Measurements from ENCODE around the gene JUNB. TPM values are rescaled to one million over a fixed set of nuclear protein-coding genes. Genes with fewer than 3 reads are reported as not detected.

The JUNB gene
- total RNA-seq, 1 experiment from 2014 or later = 16.4 TPM

DNA sequence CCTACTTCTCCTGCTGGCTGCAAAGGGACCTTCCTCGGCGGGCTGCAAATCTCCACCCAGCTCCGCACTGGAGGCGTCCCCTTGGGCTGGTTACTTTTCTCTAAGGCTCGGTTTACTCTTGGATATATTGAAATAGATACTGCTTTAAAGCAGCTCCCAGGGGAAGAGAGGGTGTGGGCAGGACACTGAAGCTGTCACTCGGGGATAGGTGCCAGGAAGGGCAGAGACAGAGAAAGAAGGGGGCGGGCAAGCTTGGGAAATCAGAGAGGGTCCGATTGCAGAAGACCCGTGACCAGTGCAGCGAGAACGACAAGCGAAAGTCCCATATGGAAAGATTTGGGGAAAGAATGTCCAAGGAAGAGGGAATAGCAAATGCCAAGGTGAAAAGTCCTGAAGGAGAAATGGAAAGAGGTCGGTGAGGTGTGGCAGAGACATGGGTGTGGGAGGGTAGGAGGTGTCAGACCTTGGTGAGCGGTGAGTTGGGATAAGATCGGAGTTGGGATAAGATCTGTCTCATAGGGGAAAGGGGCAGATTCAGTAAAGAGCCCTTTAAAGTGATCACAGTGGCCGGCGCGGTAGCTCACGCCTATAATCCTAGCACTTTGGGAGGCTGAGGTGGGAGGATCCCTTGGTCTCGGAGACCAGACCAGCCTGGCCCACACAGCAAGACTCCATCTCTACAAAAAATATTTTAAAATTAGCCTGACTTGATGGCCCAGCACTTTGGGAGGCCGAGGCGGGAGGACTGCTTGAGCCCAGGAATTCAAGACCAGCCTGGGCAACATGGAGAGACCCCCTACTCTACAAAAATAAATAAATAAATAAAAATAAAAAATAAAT lies 11.2 kb downstream of the JUNB start:
- Mint-ChIP-seq H3K27me3 (ENCODE audit: insufficient read depth, unreplicated experiment) (no peaks in the 10 kb centered on the region), H3K36me3 (ENCODE audit: insufficient read depth, unreplicated experiment) (peaks cover 24% of the 10 kb centered on the region), H3K4me3 (ENCODE audit: unreplicated experiment) (peak overlapping the region; percentile 87), H3K4me1 (ENCODE audit: low read depth, unreplicated experiment) (peaks cover 7% of the 10 kb centered on the region), H3K27ac (ENCODE audit: unreplicated experiment) (no peak overlapping the region), H3K9me3 (ENCODE audit: unreplicated experiment) (no peaks in the 10 kb centered on the region)
- H3K4me3 ChIP-seq (ENCODE audit: low read depth, low read length) = peak overlapping the region; percentile 83
- ChIA-PET CTCF (interaction anchor here (0.5 to 0.9 kb wide), 2 partner anchors 44 to 45 kb away, joined by 3 to 5 read pairs; no protein-coding TSS in a partner anchor), POLR2A (interaction anchor here (0.6 to 1.3 kb wide), 2 partner anchors 9 to 85 kb away, joined by 3 to 10 read pairs; no protein-coding TSS in a partner anchor)
- H3K9me3 ChIP-seq = no peaks in the 10 kb centered on the region
- DNase-seq = no peak
- no peak for TF ChIP-seq CTCF (IDR thresholded peaks at IDR 0.05; ENCODE audit: insufficient read depth in 1 of 2, low read depth in 1 of 2, low read length in 1 of 2, severe bottlenecking in 1 of 2, unreplicated experiment in 1 of 2)
- no peaks in the 10 kb centered on the region; the same call in none of the 2 replicates for H3K36me3 ChIP-seq (ENCODE audit: control insufficient read depth, insufficient read depth, low read length)
- intact Hi-C loops (cut with micrococcal nuclease; ENCODE audit: unreplicated experiment) = loop anchor here (5.0 kb wide), 1 partner anchor 35 kb away; the partner anchor contains the start of gene MAST1
- no TSS peak for BruUV-seq (replicated peaks)
- peaks cover 8% of the 10 kb centered on the region; the same call in 1 of the 2 replicates for H3K4me1 ChIP-seq
- H3K27me3 ChIP-seq (replicated peaks; ENCODE audit: control insufficient read depth, insufficient read depth, low read length) = no peaks in the 10 kb centered on the region

- Histone ChIP-seq H3K36me3 (ENCODE audit: control insufficient read depth, insufficient read depth, low read length) (no peaks in the 10 kb centered on the region; the same call in none of the 2 replicates), H3K9me3 (no peaks in the 10 kb centered on the region), H3K4me1 (peaks cover 8% of the 10 kb centered on the region; the same call in 1 of the 2 replicates), H3K4me3 (ENCODE audit: low read depth, low read length) (no peak overlapping the region), H3K27me3 (replicated peaks; ENCODE audit: control insufficient read depth, insufficient read depth, low read length) (no peaks in the 10 kb centered on the region)
- POLR2A ChIA-PET = interaction anchor here (0.8 kb wide), 1 partner anchor 11 kb away, joined by 3 read pairs; no protein-coding TSS in a partner anchor
- Mint-ChIP-seq H3K27me3 (ENCODE audit: insufficient read depth, unreplicated experiment) (no peaks in the 10 kb centered on the region), H3K27ac (ENCODE audit: unreplicated experiment) (no peak overlapping the region), H3K9me3 (ENCODE audit: unreplicated experiment) (no peaks in the 10 kb centered on the region), H3K4me3 (ENCODE audit: unreplicated experiment) (no peak overlapping the region), H3K36me3 (ENCODE audit: insufficient read depth, unreplicated experiment) (peaks cover 18% of the 10 kb centered on the region), H3K4me1 (ENCODE audit: low read depth, unreplicated experiment) (peaks cover 7% of the 10 kb centered on the region)
- no peak for TF ChIP-seq CTCF (IDR thresholded peaks at IDR 0.05; ENCODE audit: insufficient read depth in 1 of 2, low read depth in 1 of 2, low read length in 1 of 2, severe bottlenecking in 1 of 2, unreplicated experiment in 1 of 2)
- intact Hi-C loops (cut with micrococcal nuclease; ENCODE audit: unreplicated experiment) = loop anchor here (5.0 kb wide), 1 partner anchor 33 kb away; the partner anchor contains the start of gene MAST1
- CTCF ChIA-PET = no interaction called here
- BruUV-seq (replicated peaks) = no TSS peak
- no peak for DNase-seq
Measured at GRCh38 chr19:12804051-12804450, 12.8 kb downstream of the JUNB start.

- ChIA-PET CTCF (interaction anchor here (0.7 to 1.3 kb wide), 5 partner anchors 14 to 84 kb away, joined by 3 to 4 read pairs (median 3); partner anchors contain the start of gene GCDH), POLR2A (interaction anchor here (0.5 to 1.5 kb wide), 8 partner anchors 15 to 1834 kb away, joined by 3 to 10 read pairs (median 3); partner anchors contain the start of genes GET3 and JUNB)
- Histone ChIP-seq H3K4me1 (peaks cover 8% of the 10 kb centered on the region; the same call in 1 of the 2 replicates), H3K36me3 (ENCODE audit: control insufficient read depth, insufficient read depth, low read length) (no peaks in the 10 kb centered on the region; the same call in 1 of the 2 replicates), H3K27me3 (replicated peaks; ENCODE audit: control insufficient read depth, insufficient read depth, low read length) (no peaks in the 10 kb centered on the region), H3K9me3 (no peaks in the 10 kb centered on the region), H3K4me3 (ENCODE audit: low read depth, low read length) (peak within 1 kb of the TSS; percentile 73)
- Mint-ChIP-seq H3K9me3 (ENCODE audit: unreplicated experiment) (no peaks in the 10 kb centered on the region), H3K4me1 (ENCODE audit: low read depth, unreplicated experiment) (peaks cover 7% of the 10 kb centered on the region), H3K27ac (ENCODE audit: unreplicated experiment) (peak within 1 kb of the TSS; percentile 84), H3K4me3 (ENCODE audit: unreplicated experiment) (peak within 1 kb of the TSS; percentile 99), H3K36me3 (ENCODE audit: insufficient read depth, unreplicated experiment) (peaks cover 18% of the 10 kb centered on the region), H3K27me3 (ENCODE audit: insufficient read depth, unreplicated experiment) (no peaks in the 10 kb centered on the region)
- peak; percentile 84 to 90 for DNase-seq
- intact Hi-C loops (cut with micrococcal nuclease; ENCODE audit: unreplicated experiment) = no loop called here
- no TSS peak for BruUV-seq (replicated peaks)
- TF ChIP-seq CTCF (IDR thresholded peaks at IDR 0.05; ENCODE audit: insufficient read depth in 1 of 2, low read depth in 1 of 2, low read length in 1 of 2, severe bottlenecking in 1 of 2, unreplicated experiment in 1 of 2) = no peak
Measured at GRCh38 chr19:12806242-12807081, 15.2 kb downstream of the JUNB start, which contains the start of gene RNASEH2A. RNASEH2A (plus strand) TSS chr19:12806584; CDS start chr19:12806674, 90 bp downstream.
